T-helper 2 cell treated with Interferon-gamma antibody and Interleukin-4, amounts not matched to agents 100 ng/mL and 5 ng/mL, for 36 hours (primary cell): ENCODE data around the gene E2F7. TPM values are rescaled to one million over a fixed set of nuclear protein-coding genes. Genes with fewer than 3 reads are reported as not detected.

Experiments used
- intact Hi-C: fragments of 100-400 bp; cut with micrococcal nuclease; formaldehyde crosslinking; loops from one replicate; pipeline ENCODE4 v1.15.1; 2023
- total RNA-seq: library from RNA; stranded (reverse); gene quantifications from 2 replicates; pipeline ENCODE4 v1.2.3, GENCODE V29; 2022

Gene E2F7
- total RNA-seq, 1 donor from 2014 or later = 21.0 TPM

GRCh38 chr12:77070382-77070781 is 5.0 kb upstream of the E2F7 start:
- intact Hi-C loops = no loop called here

- intact Hi-C loops = loop anchor here (1.0 to 10.0 kb wide), 7 partner anchors 15 to 1730 kb away; partner anchors contain the start of genes CAPS2, GLIPR1L1, NAP1L1 and OSBPL8
Measured at GRCh38 chr12:77064896-77065360, 441 bp downstream of the E2F7 start.

GRCh38 chr12:77062846-77063461 is 2.4 kb downstream of the E2F7 start:
- intact Hi-C loops = loop anchor here (10.0 kb wide), 4 partner anchors 262 to 1728 kb away; partner anchors contain the start of genes CAPS2, GLIPR1L1 and NAP1L1

- intact Hi-C loops = loop anchor here (10.0 kb wide), 4 partner anchors 262 to 1728 kb away; partner anchors contain the start of genes CAPS2, GLIPR1L1 and NAP1L1
Measured at GRCh38 chr12:77062396-77062795, 3.0 kb downstream of the E2F7 start.

GRCh38 chr12:77060883-77061240 is 4.5 kb downstream of the E2F7 start:
- intact Hi-C loops = loop anchor here (10.0 kb wide), 4 partner anchors 264 to 1726 kb away; partner anchors contain the start of genes CAPS2, GLIPR1L1 and NAP1L1

GRCh38 chr12:77060136-77060882 is 5.1 kb downstream of the E2F7 start:
- intact Hi-C loops = loop anchor here (10.0 kb wide), 4 partner anchors 264 to 1726 kb away; partner anchors contain the start of genes CAPS2, GLIPR1L1 and NAP1L1

- intact Hi-C loops = no loop called here
Measured at GRCh38 chr12:77058740-77059139, 6.6 kb downstream of the E2F7 start.

GRCh38 chr12:77054851-77055250 is 10.5 kb downstream of the E2F7 start:
- intact Hi-C loops = no loop called here

GRCh38 chr12:77053259-77053658 is 12.1 kb downstream of the E2F7 start:
- intact Hi-C loops = no loop called here

- intact Hi-C loops = loop anchor here (1.0 to 5.0 kb wide), 2 partner anchors 15 to 877 kb away; partner anchors contain the start of gene E2F7
Measured at GRCh38 chr12:77049767-77050353, 15.5 kb downstream of the E2F7 start.

- intact Hi-C loops = loop anchor here (5.0 kb wide), 1 partner anchor 880 kb away; no protein-coding TSS in a partner anchor
Measured at GRCh38 chr12:77047341-77048109, 17.8 kb downstream of the E2F7 start.

- intact Hi-C loops = loop anchor here (5.0 kb wide), 1 partner anchor 881 kb away; no protein-coding TSS in a partner anchor
Measured at GRCh38 chr12:77046468-77046867, 18.9 kb downstream of the E2F7 start.

- intact Hi-C loops = loop anchor here (5.0 kb wide), 1 partner anchor 882 kb away; no protein-coding TSS in a partner anchor
Measured at GRCh38 chr12:77045183-77045582, 20.2 kb downstream of the E2F7 start.

GRCh38 chr12:77044721-77045120 is 20.6 kb downstream of the E2F7 start:
- intact Hi-C loops = loop anchor here (5.0 kb wide), 1 partner anchor 883 kb away; no protein-coding TSS in a partner anchor

GRCh38 chr12:77042833-77043232 is 22.5 kb downstream of the E2F7 start:
- intact Hi-C loops = no loop called here

GRCh38 chr12:77040231-77040630 is 25.1 kb downstream of the E2F7 start:
- intact Hi-C loops = no loop called here

- intact Hi-C loops = no loop called here
Measured at GRCh38 chr12:77035226-77035625, 30.1 kb downstream of the E2F7 start.

GRCh38 chr12:77033658-77034536 is 31.5 kb downstream of the E2F7 start:
- intact Hi-C loops = no loop called here

GRCh38 chr12:77032406-77032805 is 33.0 kb downstream of the E2F7 start:
- intact Hi-C loops = no loop called here

GRCh38 chr12:77031745-77032144 is 33.6 kb downstream of the E2F7 start:
- intact Hi-C loops = no loop called here
